ENCODE results near the gene RASL10B. TPM values are rescaled to one million over a fixed set of nuclear protein-coding genes. Genes with fewer than 3 reads are reported as not detected.

The RASL10B gene
- polyA plus RNA-seq, 1 donor (not counting 4 experiments of a cell fraction or from before 2014, with no cell fraction given) = 0.07 TPM

GRCh38 chr17:35695613-35696012 lies 35.8 kb upstream of the RASL10B start:
- dilution Hi-C loops (cut with MboI; ENCODE audit: extremely low pct_ligation_motif_present, low sequenced_read_pairs) = no loop called here
- Histone ChIP-seq H3K36me3 (ENCODE audit: control insufficient read depth in 2 of 2, extremely low read depth in 1 of 2, insufficient read depth in 2 of 2, low read length in 2 of 2) (peaks cover 12% of the 10 kb centered on the region in 2 experiments), H3K9ac (ENCODE audit: control insufficient read depth, extremely low read depth, insufficient read depth, low read length) (no peak overlapping the region), H3K4me1 (ENCODE audit: control insufficient read depth, extremely low read depth, insufficient read depth, low read length) (no peaks in the 10 kb centered on the region), H3K27me3 (ENCODE audit: control insufficient read depth, extremely low read depth, insufficient read depth, low read length) (no peaks in the 10 kb centered on the region), H3K27ac (ENCODE audit: control insufficient read depth, insufficient read depth, low read length) (no peak overlapping the region), H3K79me2 (ENCODE audit: control insufficient read depth, insufficient read depth, low read length) (no peaks in the 10 kb centered on the region), H4K20me1 (ENCODE audit: control insufficient read depth, extremely low read depth, insufficient read depth, low read length) (no peaks in the 10 kb centered on the region), H3K4me3 (ENCODE audit: control insufficient read depth in 2 of 3, extremely low read depth in 1 of 3, insufficient read depth in 2 of 3, low read depth in 1 of 3, low read length in 3 of 3) (no peak overlapping the region), H3K9me1 (ENCODE audit: control insufficient read depth, extremely low read depth, insufficient read depth, low read length) (no peaks in the 10 kb centered on the region), H3K4me2 (ENCODE audit: control insufficient read depth, extremely low read depth, insufficient read depth, low read depth, low read length) (no peak overlapping the region), H2AFZ (ENCODE audit: control insufficient read depth, low read length) (no peak overlapping the region), H3K9me3 (ENCODE audit: control insufficient read depth, low read depth, low read length) (no peaks in the 10 kb centered on the region)
- FAIRE-seq (no peak), DNase-seq (ENCODE audit: low read depth, low spot score) (no peak)
- no peak for TF ChIP-seq CTCF (optimal IDR thresholded peaks at IDR 0.05 in 1 of 3, IDR thresholded peaks at IDR 0.05 in 1 of 3, conservative IDR thresholded peaks at IDR 0.05 in 1 of 3; ENCODE audit: extremely low read depth in 1 of 3, insufficient read depth in 2 of 3, low read length in 3 of 3)
- no peak for TF ChIP-seq EZH2 (IDR thresholded peaks at IDR 0.05; ENCODE audit: low read length)

GRCh38 chr17:35698800-35699199 lies 32.6 kb upstream of the RASL10B start:
- DNase-seq (ENCODE audit: low read depth, low spot score) = no peak
- Histone ChIP-seq H3K9me1 (ENCODE audit: control insufficient read depth, extremely low read depth, insufficient read depth, low read length) (no peaks in the 10 kb centered on the region), H3K27ac (ENCODE audit: control insufficient read depth, insufficient read depth, low read length) (no peak overlapping the region), H3K4me1 (ENCODE audit: control insufficient read depth, extremely low read depth, insufficient read depth, low read length) (no peaks in the 10 kb centered on the region), H3K9me3 (ENCODE audit: control insufficient read depth, low read depth, low read length) (no peaks in the 10 kb centered on the region), H3K27me3 (ENCODE audit: control insufficient read depth, extremely low read depth, insufficient read depth, low read length) (no peaks in the 10 kb centered on the region), H3K9ac (ENCODE audit: control insufficient read depth, extremely low read depth, insufficient read depth, low read length) (no peak overlapping the region), H3K36me3 (ENCODE audit: control insufficient read depth in 2 of 2, extremely low read depth in 1 of 2, insufficient read depth in 2 of 2, low read length in 2 of 2) (peaks cover 5 to 7% of the 10 kb centered on the region in 2 experiments), H3K4me2 (ENCODE audit: control insufficient read depth, extremely low read depth, insufficient read depth, low read depth, low read length) (no peak overlapping the region), H4K20me1 (ENCODE audit: control insufficient read depth, extremely low read depth, insufficient read depth, low read length) (no peaks in the 10 kb centered on the region), H3K4me3 (ENCODE audit: control insufficient read depth in 2 of 3, extremely low read depth in 1 of 3, insufficient read depth in 2 of 3, low read depth in 1 of 3, low read length in 3 of 3) (no peak overlapping the region), H3K79me2 (ENCODE audit: control insufficient read depth, insufficient read depth, low read length) (no peaks in the 10 kb centered on the region), H2AFZ (ENCODE audit: control insufficient read depth, low read length) (no peak overlapping the region)
- dilution Hi-C loops (cut with MboI; ENCODE audit: extremely low pct_ligation_motif_present, low sequenced_read_pairs) = no loop called here
- no peak for FAIRE-seq
- no peak for TF ChIP-seq CTCF (optimal IDR thresholded peaks at IDR 0.05 in 1 of 3, IDR thresholded peaks at IDR 0.05 in 1 of 3, conservative IDR thresholded peaks at IDR 0.05 in 1 of 3; ENCODE audit: extremely low read depth in 1 of 3, insufficient read depth in 2 of 3, low read length in 3 of 3)
- no peak for TF ChIP-seq EZH2 (IDR thresholded peaks at IDR 0.05; ENCODE audit: low read length)

Data from keratinocyte (primary cell).